B cell (primary cell): ENCODE data around the gene RNF212. TPM values are rescaled to one million over a fixed set of nuclear protein-coding genes. Genes with fewer than 3 reads are reported as not detected.
A peak's percentile ranks its signal among the peaks of the same experiment; 100 is the strongest.
"Not testable (repeated sequence)": the region's sequence is repeated elsewhere in the genome, so short reads cannot be mapped to it uniquely, and the experiment has no call there.

Experiments used
- ATAC-seq: fragments of 200-7000 bp; cut with Tn5 transposase; one replicate; pipeline ENCODE4 v1.10.0; 2021; ENCODE audit warnings: low read depth, mild to moderate bottlenecking, moderate number of reproducible peaks, moderate library complexity
- CTCF ChIA-PET: fragments of 350-600 bp; sonication (Branson Sonifier 250); formaldehyde crosslinking; loops from one replicate; lab custom pipeline; 2021; ENCODE audit warnings: antibody characterized with exemption, inconsistent platforms; lab: Charles Lee
- POLR2A ChIA-PET: fragments of 350-600 bp; sonication (Branson Sonifier 250); formaldehyde crosslinking; loops from one replicate; lab custom pipeline; 2021; ENCODE audit warnings: antibody characterized with exemption; lab: Charles Lee
- DNase-seq: peaks from one replicate; pipeline ENCODE4 v3.0.0; 2013
- H2AFZ ChIP-seq: 2 replicates; pipeline ENCODE4 v1.6.1; 2012; ENCODE audit warnings: mild to moderate bottlenecking, low read depth, low read length; ENCODE audit not compliant: insufficient read depth, poor library complexity, severe bottlenecking
- H3K27ac ChIP-seq, 2 donors: 1 replicate in 1 of 2; 2 replicates in 1 of 2; pipeline ENCODE4 v1.5.1; 2012 to 2013; ENCODE audit warnings: low read length in 2 of 2, mild to moderate bottlenecking in 2 of 2, moderate library complexity in 1 of 2
- H3K27me3 ChIP-seq, 4 experiments: fragments of 200-600 bp in 1 of 4; sonication (generic) in 1 of 4; replicated peaks in 1 of 4; 1 replicate in 2 of 4; 2 replicates in 2 of 4; pipeline versions ENCODE4 v1.6.1 to v1.7.0; 2013 to 2016; ENCODE audit warnings: low read length in 3 of 4, mild to moderate bottlenecking in 2 of 4, mixed read lengths in 1 of 4, moderate library complexity in 1 of 4; ENCODE audit not compliant: insufficient read depth in 4 of 4, control insufficient read depth in 3 of 4; ENCODE audit errors: control extremely low read depth in 1 of 4
- H3K36me3 ChIP-seq, 2 experiments: replicated peaks in 1 of 2; 1 replicate in 1 of 2; 2 replicates in 1 of 2; pipeline versions ENCODE4 v1.6.1 to v1.7.1; 2013; ENCODE audit warnings: low read length in 1 of 2; ENCODE audit not compliant: insufficient read depth in 2 of 2, control insufficient read depth in 1 of 2; ENCODE audit errors: control extremely low read depth in 1 of 2, extremely low read depth in 1 of 2
- H3K4me1 ChIP-seq, 2 donors: fragments of 200-600 bp in 1 of 2; sonication (generic) in 1 of 2; 1 replicate in 1 of 2; 2 replicates in 1 of 2; pipeline versions ENCODE4 v1.5.1 to v1.6.1; 2013 to 2017; ENCODE audit warnings: low read length in 2 of 2; ENCODE audit not compliant: control insufficient read depth in 2 of 2, insufficient read depth in 2 of 2
- H3K4me2 ChIP-seq: replicated peaks from 2 replicates; pipeline ENCODE3; 2012; ENCODE audit warnings: mild to moderate bottlenecking, low read depth, low read length; ENCODE audit not compliant: poor library complexity, severe bottlenecking
- H3K4me3 ChIP-seq, 5 experiments: fragments of 200-600 bp in 1 of 5; sonication (generic) in 1 of 5; 1 replicate in 3 of 5; 2 replicates in 2 of 5; pipeline versions ENCODE4 v1.5.1 to v1.7.0; 2011 to 2016; ENCODE audit warnings: low read length in 4 of 5, mild to moderate bottlenecking in 4 of 5, low read depth in 2 of 5, control low read depth in 1 of 5, moderate library complexity in 1 of 5; ENCODE audit not compliant: insufficient read depth in 1 of 5; ENCODE audit errors: control extremely low read depth in 1 of 5, extremely low read depth in 1 of 5
- H3K79me2 ChIP-seq: fragments of 200-600 bp; sonication (generic); one replicate; pipeline ENCODE4 v1.6.0; 2016; ENCODE audit warnings: low read length; ENCODE audit not compliant: control insufficient read depth, insufficient read depth
- H3K9ac ChIP-seq: fragments of 200-600 bp; sonication (generic); 2 replicates; pipeline ENCODE4 v1.6.1; 2017; ENCODE audit warnings: mild to moderate bottlenecking, low read length, moderate library complexity
- H3K9me3 ChIP-seq, 3 donors: one replicate each; pipeline versions ENCODE4 v1.6.1 to v1.7.1; 2013; ENCODE audit warnings: low read length in 2 of 3; ENCODE audit not compliant: control insufficient read depth in 2 of 3, insufficient read depth in 1 of 3; ENCODE audit errors: control extremely low read depth in 1 of 3
- H4K20me1 ChIP-seq: 2 replicates; pipeline ENCODE4 v1.6.0; 2012; ENCODE audit warnings: mild to moderate bottlenecking, low read length; ENCODE audit not compliant: insufficient read depth, control insufficient read depth, poor library complexity, severe bottlenecking
- H3K27ac Mint-ChIP-seq: one replicate; pipeline ENCODE4 v1.8.0; 2021; ENCODE audit warnings: mixed read lengths
- H3K27me3 Mint-ChIP-seq: one replicate; pipeline ENCODE4 v1.8.0; 2021; ENCODE audit warnings: mixed read lengths
- H3K4me1 Mint-ChIP-seq: one replicate; pipeline ENCODE4 v1.8.0; 2021; ENCODE audit warnings: mixed read lengths
- H3K4me3 Mint-ChIP-seq: one replicate; pipeline ENCODE4 v1.8.0; 2021; ENCODE audit warnings: mixed read lengths
- H3K9me3 Mint-ChIP-seq: one replicate; pipeline ENCODE4 v1.8.0; 2022; ENCODE audit warnings: mixed read lengths; ENCODE audit not compliant: insufficient read depth
- CTCF ChIP-seq: fragments of 200-600 bp; IDR thresholded peaks from one replicate; pipeline ENCODE4 v1.8.0; 2022; ENCODE audit warnings: antibody characterized with exemption, mild to moderate bottlenecking
- EZH2 ChIP-seq: IDR thresholded peaks from 2 replicates; pipeline ENCODE4 v1.6.1; 2012; ENCODE audit warnings: borderline replicate concordance, low read depth, mild to moderate bottlenecking, moderate library complexity, low read length; ENCODE audit not compliant: insufficient read depth, poor library complexity, severe bottlenecking
- WGBS: methylation state at CpG from one replicate; pipeline ENCODE4 v1.1.5; 2013; ENCODE audit warnings: missing lambda C conversion rate; ENCODE audit not compliant: insufficient coverage; 5-methylcytosine and 5-hydroxymethylcytosine counted together
- intact Hi-C: fragments of 100-400 bp; cut with micrococcal nuclease; formaldehyde crosslinking; loops from one replicate; pipeline ENCODE4 v1.10.0; 2022
- polyA plus RNA-seq: library from polyadenylated mRNA; depleted of rRNA; stranded (reverse); fragments of >200 nt; gene quantifications from 2 replicates; pipeline ENCODE4 v1.2.3, GENCODE V29; 2012
- total RNA-seq, 2 donors: library from RNA; stranded (reverse); fragments of 120-200 nt in 1 of 2; gene quantifications; 1 replicate in 1 of 2; 2 replicates in 1 of 2; pipeline versions ENCODE4 v1.2.3 to v1.2.4, GENCODE V29; 2013 to 2022

The RNF212 gene
- total and polyA plus RNA-seq, 2 donors (not counting 1 experiment from before 2014, with no cell fraction given), result 2.1 to 5.9 TPM

- intact Hi-C loops, result no loop called here
- TF ChIP-seq EZH2, result no peak
- TF ChIP-seq CTCF, result no peak
- H3K9me3 Mint-ChIP-seq, result no peaks in the 10 kb centered on the region
- ChIA-PET CTCF (no interaction called here), POLR2A (no interaction called here)
- no peak overlapping the region for H3K4me3 Mint-ChIP-seq
- H3K36me3 ChIP-seq, result no peaks in the 10 kb centered on the region
- DNase-seq, result no peak
- no peaks in the 10 kb centered on the region for H4K20me1 ChIP-seq
- H3K27ac Mint-ChIP-seq, result peak overlapping the region; percentile 32
- ATAC-seq, result no peak
- H2AFZ ChIP-seq, result no peak overlapping the region
- peaks cover 0 to 35% (median 14%) of the 10 kb centered on the region in 4 experiments for H3K27me3 ChIP-seq
- no peak overlapping the region for H3K4me2 ChIP-seq
- H3K4me3 ChIP-seq, result no peak overlapping the region
- H3K4me1 Mint-ChIP-seq, result peaks cover 2% of the 10 kb centered on the region
- WGBS, result 86% methylated on average over 41 of the region's 41 CpGs
- H3K4me1 ChIP-seq, result peaks cover 3 to 10% of the 10 kb centered on the region in 2 donors
- H3K27ac ChIP-seq, result no peak overlapping the region
- H3K27me3 Mint-ChIP-seq, result peaks cover 21% of the 10 kb centered on the region
- H3K9me3 ChIP-seq, result peaks cover 0 to 28% (median 0%) of the 10 kb centered on the region in 3 donors
- H3K9ac ChIP-seq, result no peak overlapping the region
- H3K79me2 ChIP-seq, result no peaks in the 10 kb centered on the region
These were observed 66.0 kb downstream of the RNF212 start for GRCh38 chr4:1047106-1047975.

GRCh38 chr4:1046581-1047011, 66.8 kb downstream of the RNF212 start:
- H3K27me3 ChIP-seq, result peaks cover 0 to 35% (median 14%) of the 10 kb centered on the region in 4 experiments
- H2AFZ ChIP-seq, H3K4me1 ChIP-seq, H4K20me1 ChIP-seq, DNase-seq, POLR2A ChIA-PET, H3K4me2 ChIP-seq, intact Hi-C loops, H3K27ac ChIP-seq, ATAC-seq, CTCF ChIA-PET, H3K36me3 ChIP-seq, H3K4me1 Mint-ChIP-seq, H3K79me2 ChIP-seq, H3K4me3 ChIP-seq, H3K27ac Mint-ChIP-seq, H3K9me3 Mint-ChIP-seq, H3K4me3 Mint-ChIP-seq, H3K9ac ChIP-seq: not testable (repeated sequence)
- WGBS, result 36% methylated on average over 28 of the region's 29 CpGs
- peaks cover 0 to 21% (median 0%) of the 10 kb centered on the region in 3 donors for H3K9me3 ChIP-seq
- peaks cover 21% of the 10 kb centered on the region for H3K27me3 Mint-ChIP-seq
